Liver (tissue), 9 donors: ENCODE results near the gene FAM219A. TPM values are rescaled to one million over a fixed set of nuclear protein-coding genes. Genes with fewer than 3 reads are reported as not detected.

Experiments used
- DNase-seq: peaks from one replicate; pipeline ENCODE4 v3.0.0-alpha.2; 2017; ENCODE audit warnings: low spot score
- H3K27ac ChIP-seq, 2 donors: one replicate each; pipeline ENCODE4 v1.7.0; 2013; ENCODE audit warnings: inconsistent platforms in 2 of 2, low read length in 2 of 2, control low read depth in 1 of 2, low read depth in 1 of 2, mild to moderate bottlenecking in 1 of 2
- H3K27me3 ChIP-seq, 4 donors: one replicate each; pipeline versions ENCODE4 v1.6.1 to v1.7.0; 2013; ENCODE audit warnings: low read length in 3 of 4, inconsistent platforms in 1 of 4, mild to moderate bottlenecking in 1 of 4, moderate library complexity in 1 of 4; ENCODE audit not compliant: control insufficient read depth in 4 of 4, insufficient read depth in 4 of 4
- H3K36me3 ChIP-seq, 4 donors: one replicate each; pipeline versions ENCODE4 v1.6.1 to v1.7.0; 2013; ENCODE audit warnings: low read length in 3 of 4, mild to moderate bottlenecking in 3 of 4, low read depth in 1 of 4, moderate library complexity in 1 of 4; ENCODE audit not compliant: control insufficient read depth in 4 of 4, insufficient read depth in 3 of 4
- H3K4me1 ChIP-seq, 4 donors: one replicate each; pipeline versions ENCODE4 v1.6.1 to v1.7.0; 2013; ENCODE audit warnings: low read length in 3 of 4, mild to moderate bottlenecking in 3 of 4, moderate library complexity in 1 of 4; ENCODE audit not compliant: control insufficient read depth in 4 of 4, insufficient read depth in 4 of 4
- H3K4me3 ChIP-seq, 3 donors: one replicate each; pipeline versions ENCODE4 v1.6.1 to v1.7.0; 2013; ENCODE audit warnings: low read length in 3 of 3, control low read depth in 1 of 3, low read depth in 1 of 3, mild to moderate bottlenecking in 1 of 3
- H3K9ac ChIP-seq, 2 donors: one replicate each; pipeline ENCODE4 v1.7.0; 2013; ENCODE audit warnings: low read length in 2 of 2, mild to moderate bottlenecking in 2 of 2, moderate library complexity in 2 of 2, control low read depth in 1 of 2, low read depth in 1 of 2
- H3K9me3 ChIP-seq, 4 donors: one replicate each; pipeline versions ENCODE4 v1.6.1 to v1.7.0; 2013; ENCODE audit warnings: low read length in 3 of 4; ENCODE audit not compliant: control insufficient read depth in 4 of 4
- ATF3 ChIP-seq: IDR thresholded peaks from 2 replicates; pipeline ENCODE4 v1.6.1; 2016; ENCODE audit warnings: antibody characterized with exemption
- EGR1 ChIP-seq, 2 donors: IDR thresholded peaks; 2 replicates each; pipeline ENCODE4 v1.6.1; 2016 to 2018; ENCODE audit warnings: antibody characterized with exemption in 2 of 2, low read depth in 2 of 2
- FOXA1 ChIP-seq: IDR thresholded peaks from 2 replicates; pipeline ENCODE4 v1.6.1; 2016; ENCODE audit warnings: antibody characterized with exemption
- FOXA2 ChIP-seq: IDR thresholded peaks from 2 replicates; pipeline ENCODE4 v1.6.1; 2016; ENCODE audit warnings: antibody characterized with exemption
- GABPA ChIP-seq, 2 donors: IDR thresholded peaks in 1 of 2; conservative IDR thresholded peaks in 1 of 2; 2 replicates each; pipeline ENCODE4 v1.6.1; 2016; ENCODE audit warnings: antibody characterized with exemption in 2 of 2, mild to moderate bottlenecking in 1 of 2, moderate library complexity in 1 of 2
- HNF4A ChIP-seq, 2 donors: conservative IDR thresholded peaks; 2 replicates each; pipeline ENCODE4 v1.6.1; 2016; ENCODE audit warnings: antibody characterized with exemption in 2 of 2, mild to moderate bottlenecking in 2 of 2
- HNF4G ChIP-seq: IDR thresholded peaks from 2 replicates; pipeline ENCODE4 v1.6.1; 2016; ENCODE audit warnings: antibody characterized with exemption
- JUND ChIP-seq, 2 donors: IDR thresholded peaks; 2 replicates each; pipeline ENCODE4 v1.6.1; 2016; ENCODE audit warnings: antibody characterized with exemption in 2 of 2
- NR2F2 ChIP-seq: IDR thresholded peaks from 2 replicates; pipeline ENCODE4 v1.6.1; 2016; ENCODE audit warnings: antibody characterized with exemption
- RAD21 ChIP-seq, 2 donors: IDR thresholded peaks; 2 replicates each; pipeline ENCODE4 v1.6.1; 2016; ENCODE audit warnings: antibody characterized with exemption in 2 of 2, mild to moderate bottlenecking in 2 of 2
- REST ChIP-seq: IDR thresholded peaks from 2 replicates; pipeline ENCODE4 v1.6.1; 2016; ENCODE audit warnings: antibody characterized with exemption, mild to moderate bottlenecking
- RXRA ChIP-seq, 2 donors: IDR thresholded peaks; 2 replicates each; pipeline ENCODE4 v1.6.1; 2017 to 2018; ENCODE audit warnings: antibody characterized with exemption in 2 of 2, mild to moderate bottlenecking in 1 of 2
- SP1 ChIP-seq: IDR thresholded peaks from 2 replicates; pipeline ENCODE4 v1.6.1; 2018; ENCODE audit warnings: antibody characterized with exemption, mild to moderate bottlenecking
- TAF1 ChIP-seq: conservative IDR thresholded peaks from 2 replicates; pipeline ENCODE4 v1.6.1; 2016; ENCODE audit warnings: antibody characterized with exemption, mild to moderate bottlenecking
- YY1 ChIP-seq: IDR thresholded peaks from 2 replicates; pipeline ENCODE4 v1.6.1; 2016; ENCODE audit warnings: antibody characterized with exemption, mild to moderate bottlenecking
- ZBTB33 ChIP-seq: IDR thresholded peaks from 2 replicates; pipeline ENCODE4 v1.6.1; 2016; ENCODE audit warnings: antibody characterized with exemption
- polyA plus RNA-seq, 2 donors: library from polyadenylated mRNA; stranded (reverse) in 1 of 2; unstranded in 1 of 2; fragments of 200-250 nt in 1 of 2; fragments of >200 nt in 1 of 2; fragmentation: Nextera tagmentation in 1 of 2; extraction: Ambion mirVana in 1 of 2; gene quantifications; one replicate each; pipeline versions ENCODE4 v1.2.1 to v1.2.3, GENCODE V29; 2013 to 2015
- total RNA-seq, 2 donors: library from RNA; depleted of rRNA; stranded (reverse); fragments of >200 nt; gene quantifications; one replicate each; pipeline ENCODE4 v1.2.3, GENCODE V29; 2014
- TF ChIP-seq, protein P1 (sequence below): fragments of 150-350 bp; IDR thresholded peaks from 2 replicates; pipeline ENCODE4 v1.5.1; 2017; ENCODE audit warnings: improper control_type of control experiment, low read depth, low read length; ENCODE audit not compliant: missing input control
- TF ChIP-seq, protein P2 (sequence below): IDR thresholded peaks from 2 replicates; pipeline ENCODE4 v1.6.1; 2016; ENCODE audit warnings: antibody characterized with exemption
- donor health status: healthy.
- donor health status: healthy.
- donor health status: healthy.
- donor health status: healthy.
- donor health status: healthy.

FAM219A gene
- total and polyA plus RNA-seq, 4 donors, result 1.6 to 3.6 (median 2.4) TPM

GRCh38 chr9:34443976-34444375 lies 14.4 kb downstream of the FAM219A start:
- no peak overlapping the region for H3K4me3 ChIP-seq
- no peak for DNase-seq
- H3K9me3 ChIP-seq, result no peaks in the 10 kb centered on the region
- H3K9ac ChIP-seq, result no peak overlapping the region
- H3K36me3 ChIP-seq, result no peaks in the 10 kb centered on the region
- no peak overlapping the region for H3K27ac ChIP-seq
- H3K27me3 ChIP-seq, result no peaks in the 10 kb centered on the region
- no peak for TF ChIP-seq RAD21 (IDR thresholded peaks at IDR 0.05)
- no peak for TF ChIP-seq FOXA1
- TF ChIP-seq JUND (IDR thresholded peaks at IDR 0.05), result no peak
- no peak for TF ChIP-seq ZBTB33
- TF ChIP-seq, protein P1, sequence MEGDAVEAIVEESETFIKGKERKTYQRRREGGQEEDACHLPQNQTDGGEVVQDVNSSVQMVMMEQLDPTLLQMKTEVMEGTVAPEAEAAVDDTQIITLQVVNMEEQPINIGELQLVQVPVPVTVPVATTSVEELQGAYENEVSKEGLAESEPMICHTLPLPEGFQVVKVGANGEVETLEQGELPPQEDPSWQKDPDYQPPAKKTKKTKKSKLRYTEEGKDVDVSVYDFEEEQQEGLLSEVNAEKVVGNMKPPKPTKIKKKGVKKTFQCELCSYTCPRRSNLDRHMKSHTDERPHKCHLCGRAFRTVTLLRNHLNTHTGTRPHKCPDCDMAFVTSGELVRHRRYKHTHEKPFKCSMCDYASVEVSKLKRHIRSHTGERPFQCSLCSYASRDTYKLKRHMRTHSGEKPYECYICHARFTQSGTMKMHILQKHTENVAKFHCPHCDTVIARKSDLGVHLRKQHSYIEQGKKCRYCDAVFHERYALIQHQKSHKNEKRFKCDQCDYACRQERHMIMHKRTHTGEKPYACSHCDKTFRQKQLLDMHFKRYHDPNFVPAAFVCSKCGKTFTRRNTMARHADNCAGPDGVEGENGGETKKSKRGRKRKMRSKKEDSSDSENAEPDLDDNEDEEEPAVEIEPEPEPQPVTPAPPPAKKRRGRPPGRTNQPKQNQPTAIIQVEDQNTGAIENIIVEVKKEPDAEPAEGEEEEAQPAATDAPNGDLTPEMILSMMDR, result no peak
- TF ChIP-seq NR2F2, result no peak
- TF ChIP-seq REST, result no peak
- no peak for TF ChIP-seq ATF3
- no peak for TF ChIP-seq YY1
- TF ChIP-seq HNF4G, result no peak
- TF ChIP-seq HNF4A (conservative IDR thresholded peaks at IDR 0.05), result no peak
- no peak for TF ChIP-seq SP1
- no peak for TF ChIP-seq GABPA (IDR thresholded peaks at IDR 0.05 in 1 of 2, conservative IDR thresholded peaks at IDR 0.05 in 1 of 2)
- TF ChIP-seq FOXA2, result no peak
- TF ChIP-seq TAF1, result no peak
- TF ChIP-seq, protein P2, sequence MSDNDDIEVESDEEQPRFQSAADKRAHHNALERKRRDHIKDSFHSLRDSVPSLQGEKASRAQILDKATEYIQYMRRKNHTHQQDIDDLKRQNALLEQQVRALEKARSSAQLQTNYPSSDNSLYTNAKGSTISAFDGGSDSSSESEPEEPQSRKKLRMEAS, result no peak
- TF ChIP-seq EGR1 (IDR thresholded peaks at IDR 0.05; ENCODE audit: low read depth in 2 of 2), result no peak
- no peak for TF ChIP-seq RXRA (IDR thresholded peaks at IDR 0.05)
- peaks cover 3 to 6% (median 5%) of the 10 kb centered on the region in 4 donors for H3K4me1 ChIP-seq
